GM12878 (cell line): Measurements from ENCODE around the gene RPL22L1. TPM values are rescaled to one million over a fixed set of nuclear protein-coding genes. Genes with fewer than 3 reads are reported as not detected.

Experiments used
- ATAC-seq: fragments of 200-7000 bp; cut with Tn5 transposase; 3 replicates; pipeline ENCODE4 v1.9.1; 2020; ENCODE audit warnings: mild to moderate bottlenecking, moderate library complexity
- BruUV-seq: library from RNA; stranded (reverse); fragments of 400-500 nt; replicated peaks from 2 replicates; lab custom pipeline; 2021; lab: Mats Ljungman, UMichigan
- CTCF ChIA-PET: fragments of 300-600 bp; sonication (Branson Sonifier 250); formaldehyde crosslinking; extraction: SDS; loops from one replicate; lab custom pipeline; 2021; ENCODE audit warnings: inconsistent platforms; lab: Yijun Ruan, JAX
- POLR2A ChIA-PET: fragments of 350-600 bp; formaldehyde crosslinking; extraction: SDS; loops from one replicate; lab custom pipeline; 2021; ENCODE audit warnings: inconsistent platforms; lab: Charles Lee
- RAD21 ChIA-PET: fragments of 300-600 bp; sonication (Branson Sonifier 250); formaldehyde crosslinking; loops from one replicate; lab custom pipeline; 2023; ENCODE audit warnings: antibody characterized with exemption; ENCODE audit not compliant: unreplicated experiment; lab: Charles Lee
- SMC1A ChIA-PET: fragments of 300-600 bp; sonication (Branson Sonifier 250); formaldehyde crosslinking; loops from one replicate; lab custom pipeline; 2023; ENCODE audit not compliant: unreplicated experiment, uncharacterized antibody; lab: Charles Lee
- DNase-seq: peaks from one replicate; pipeline ENCODE4 v3.0.0-alpha.2; 2011; ENCODE audit warnings: low read depth, low spot score
- FAIRE-seq: peaks from 3 replicates; lab custom pipeline; 2011; peaks lifted over from hg19 to GRCh38; lab: Jason Lieb, UNC
- H2AFZ ChIP-seq: 2 replicates; pipeline ENCODE4 v1.6.0; 2011; ENCODE audit warnings: low read depth, low read length, control low read depth; ENCODE audit not compliant: control insufficient read depth
- H3K27ac ChIP-seq: 2 replicates; pipeline ENCODE4 v1.5.1; 2011; ENCODE audit warnings: control low read depth; ENCODE audit not compliant: control insufficient read depth, insufficient read depth
- H3K27me3 ChIP-seq, 2 experiments: replicated peaks in 1 of 2; 2 replicates each; pipeline versions ENCODE4 v1.6.0 to v1.6.1; 2011; ENCODE audit warnings: low read length in 1 of 2; ENCODE audit not compliant: control insufficient read depth in 2 of 2, insufficient read depth in 2 of 2
- H3K36me3 ChIP-seq, 2 experiments: 2 replicates each; pipeline ENCODE4 v1.5.1; 2011; ENCODE audit warnings: low read length in 1 of 2; ENCODE audit not compliant: control insufficient read depth in 2 of 2, insufficient read depth in 2 of 2
- H3K4me1 ChIP-seq: 2 replicates; pipeline ENCODE4 v1.6.1; 2011; ENCODE audit warnings: mild to moderate bottlenecking, low read length, moderate library complexity, mixed read lengths; ENCODE audit not compliant: control insufficient read depth, insufficient read depth
- H3K4me2 ChIP-seq: 2 replicates; pipeline ENCODE4 v1.6.0; 2011; ENCODE audit warnings: control low read depth; ENCODE audit not compliant: control insufficient read depth, insufficient read depth
- H3K4me3 ChIP-seq: fragments of 200-600 bp; sonication (generic); 2 replicates; pipeline ENCODE4 v1.5.1; 2016
- H3K79me2 ChIP-seq: 2 replicates; pipeline ENCODE4 v1.6.0; 2011; ENCODE audit warnings: low read length; ENCODE audit not compliant: control insufficient read depth, insufficient read depth
- H3K9ac ChIP-seq: 2 replicates; pipeline ENCODE4 v1.8.0; 2011; ENCODE audit warnings: low read length, control low read depth, mixed read lengths; ENCODE audit not compliant: control insufficient read depth, insufficient read depth
- H3K9me3 ChIP-seq: replicated peaks from 3 replicates; pipeline ENCODE4 v1.5.1; 2011; ENCODE audit warnings: mild to moderate bottlenecking, low read length; ENCODE audit not compliant: control insufficient read depth, insufficient read depth
- H4K20me1 ChIP-seq: 2 replicates; pipeline ENCODE4 v1.6.0; 2011; ENCODE audit not compliant: control insufficient read depth, insufficient read depth
- ASH2L ChIP-seq: fragments of 300-600, 200-600 bp; sonication (generic); IDR thresholded peaks from 2 replicates; pipeline ENCODE4 v1.6.1; 2017; ENCODE audit warnings: low read depth, mild to moderate bottlenecking, borderline replicate concordance
- BRCA1 ChIP-seq: IDR thresholded peaks from 2 replicates; pipeline ENCODE4 v1.6.1; 2011; ENCODE audit warnings: low read depth, low read length, improper control_type of control experiment
- CBFB ChIP-seq: IDR thresholded peaks from 2 replicates; pipeline ENCODE4 v1.6.1; 2016; ENCODE audit warnings: antibody characterized with exemption, low read depth
- DPF2 ChIP-seq: fragments of 450-650 bp; IDR thresholded peaks from 2 replicates; pipeline ENCODE4 v1.6.1; 2017; ENCODE audit warnings: mild to moderate bottlenecking
- IRF4 ChIP-seq: IDR thresholded peaks from 2 replicates; pipeline ENCODE4 v1.6.1; 2011; ENCODE audit warnings: low read depth, low read length
- SPI1 ChIP-seq: IDR thresholded peaks from 2 replicates; pipeline ENCODE4 v1.6.1; 2011; ENCODE audit warnings: low read depth, mild to moderate bottlenecking, low read length, moderate library complexity, borderline replicate concordance; ENCODE audit not compliant: insufficient read depth
- TARDBP ChIP-seq: IDR thresholded peaks from 2 replicates; pipeline ENCODE4 v1.6.1; 2016; ENCODE audit warnings: borderline replicate concordance
- YBX1 ChIP-seq: fragments of 450-650 bp; IDR thresholded peaks from 2 replicates; pipeline ENCODE4 v1.6.1; 2016; ENCODE audit warnings: antibody characterized with exemption
- WGBS: methylation state at CpG from one replicate; pipeline ENCODE4 v1.1.6; 2016; ENCODE audit warnings: low lambda C conversion rate; ENCODE audit not compliant: insufficient replicate concordance, insufficient coverage; ENCODE audit errors: missing lambda C conversion rate; 5-methylcytosine and 5-hydroxymethylcytosine counted together
- in situ Hi-C: fragments of 300-500 bp; cut with MboI; formaldehyde crosslinking; loops from 9 replicates; pipeline ENCODE4 v1.14.3; 2018; ENCODE audit warnings: mixed read lengths
- intact Hi-C: fragments of 100-400 bp; cut with micrococcal nuclease; formaldehyde crosslinking; loops from one replicate; pipeline ENCODE4 v1.14.2; 2022; ENCODE audit not compliant: unreplicated experiment
- polyA plus RNA-seq, 11 experiments: library from polyadenylated mRNA; depleted of rRNA in 4 of 11; unstranded in 6 of 11; stranded (reverse) in 5 of 11; fragments of >200 nt; fragmentation: Nextera tagmentation in 4 of 11; fragmentation: Illumina TruSeq in 1 of 11; extraction: Ambion mirVana in 4 of 11; extraction: Trizol in 1 of 11; gene quantifications; 1 replicate in 1 of 11; 2 replicates in 10 of 11; pipeline versions ENCODE4 v1.2.1 to v1.2.3, GENCODE V29; 2011 to 2016; ENCODE audit warnings: inconsistent platforms in 2 of 11, missing spikeins in 2 of 11, low read depth in 1 of 11
- total RNA-seq, 4 experiments: library from RNA; depleted of rRNA in 3 of 4; stranded (reverse); fragments of >200 nt in 3 of 4; fragmentation: Illumina TruSeq in 1 of 4; extraction: Trizol in 1 of 4; gene quantifications; 2 replicates each; pipeline versions ENCODE4 v1.2.1 to v1.2.3, GENCODE V29; 2013 to 2021
- TF ChIP-seq, protein P1 (sequence below): fragments of 450-650 bp; conservative IDR thresholded peaks from 2 replicates; pipeline ENCODE4 v1.6.1; 2017; ENCODE audit warnings: mild to moderate bottlenecking, moderate library complexity
- TF ChIP-seq, protein P2 (sequence below): fragments of 450-650 bp; IDR thresholded peaks from 2 replicates; pipeline ENCODE4 v1.6.1; 2016; ENCODE audit warnings: mild to moderate bottlenecking

RPL22L1 gene
- total and polyA plus RNA-seq, 10 of the 15 experiments (the other 5 are each of a cell fraction or from before 2014, with no cell fraction given): 203 to 803 (median 422) TPM

DNA sequence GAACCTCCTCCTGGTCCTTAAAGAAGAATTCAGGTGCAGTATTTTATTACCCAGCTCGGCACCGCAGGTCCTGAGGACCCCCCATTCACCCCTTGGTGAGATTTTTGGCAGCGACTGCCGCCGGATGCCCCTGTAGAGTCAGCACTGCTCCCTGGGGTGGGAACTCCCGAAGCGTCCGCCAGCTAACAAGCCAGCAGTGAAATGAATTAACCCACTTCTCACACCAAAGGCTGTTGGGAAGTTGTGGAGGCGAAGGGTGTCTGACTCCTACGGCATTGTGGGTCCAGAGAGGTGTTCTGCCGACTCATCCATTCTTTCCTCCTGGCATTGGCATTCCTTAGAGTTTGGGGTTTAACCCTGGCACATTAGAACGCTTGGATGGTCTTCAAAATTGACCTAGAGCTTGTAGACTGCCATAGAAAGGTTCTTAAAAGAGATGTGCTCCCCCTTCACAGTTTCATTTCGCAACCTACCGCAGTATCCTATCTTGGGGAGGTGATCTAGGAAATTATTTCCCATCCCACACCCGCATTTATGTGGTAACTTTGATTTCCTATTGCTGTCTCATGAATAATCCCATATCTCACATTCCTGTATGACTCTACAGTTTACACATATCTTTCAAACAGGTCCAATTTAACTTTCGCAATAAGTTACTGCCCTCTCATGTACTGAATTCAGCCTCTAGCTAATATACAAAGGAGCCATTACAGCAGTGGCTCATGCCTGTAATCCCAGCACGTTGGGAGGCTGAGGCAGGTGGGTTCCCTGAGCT lies 39.3 kb upstream of the RPL22L1 start:
- in situ Hi-C loops: no loop called here
- no peak overlapping the region for H3K4me3 ChIP-seq

More for the DNA sequence above, 39.3 kb upstream of the RPL22L1 start:
- TF ChIP-seq IRF4 (no peak), ASH2L (no peak), TARDBP (no peak), SPI1 (no peak), CBFB (no peak), DPF2 (no peak), YBX1 (no peak), BRCA1 (no peak)
- TF ChIP-seq, protein P1, sequence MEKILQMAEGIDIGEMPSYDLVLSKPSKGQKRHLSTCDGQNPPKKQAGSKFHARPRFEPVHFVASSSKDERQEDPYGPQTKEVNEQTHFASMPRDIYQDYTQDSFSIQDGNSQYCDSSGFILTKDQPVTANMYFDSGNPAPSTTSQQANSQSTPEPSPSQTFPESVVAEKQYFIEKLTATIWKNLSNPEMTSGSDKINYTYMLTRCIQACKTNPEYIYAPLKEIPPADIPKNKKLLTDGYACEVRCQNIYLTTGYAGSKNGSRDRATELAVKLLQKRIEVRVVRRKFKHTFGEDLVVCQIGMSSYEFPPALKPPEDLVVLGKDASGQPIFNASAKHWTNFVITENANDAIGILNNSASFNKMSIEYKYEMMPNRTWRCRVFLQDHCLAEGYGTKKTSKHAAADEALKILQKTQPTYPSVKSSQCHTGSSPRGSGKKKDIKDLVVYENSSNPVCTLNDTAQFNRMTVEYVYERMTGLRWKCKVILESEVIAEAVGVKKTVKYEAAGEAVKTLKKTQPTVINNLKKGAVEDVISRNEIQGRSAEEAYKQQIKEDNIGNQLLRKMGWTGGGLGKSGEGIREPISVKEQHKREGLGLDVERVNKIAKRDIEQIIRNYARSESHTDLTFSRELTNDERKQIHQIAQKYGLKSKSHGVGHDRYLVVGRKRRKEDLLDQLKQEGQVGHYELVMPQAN: no peak
- TF ChIP-seq, protein P2, sequence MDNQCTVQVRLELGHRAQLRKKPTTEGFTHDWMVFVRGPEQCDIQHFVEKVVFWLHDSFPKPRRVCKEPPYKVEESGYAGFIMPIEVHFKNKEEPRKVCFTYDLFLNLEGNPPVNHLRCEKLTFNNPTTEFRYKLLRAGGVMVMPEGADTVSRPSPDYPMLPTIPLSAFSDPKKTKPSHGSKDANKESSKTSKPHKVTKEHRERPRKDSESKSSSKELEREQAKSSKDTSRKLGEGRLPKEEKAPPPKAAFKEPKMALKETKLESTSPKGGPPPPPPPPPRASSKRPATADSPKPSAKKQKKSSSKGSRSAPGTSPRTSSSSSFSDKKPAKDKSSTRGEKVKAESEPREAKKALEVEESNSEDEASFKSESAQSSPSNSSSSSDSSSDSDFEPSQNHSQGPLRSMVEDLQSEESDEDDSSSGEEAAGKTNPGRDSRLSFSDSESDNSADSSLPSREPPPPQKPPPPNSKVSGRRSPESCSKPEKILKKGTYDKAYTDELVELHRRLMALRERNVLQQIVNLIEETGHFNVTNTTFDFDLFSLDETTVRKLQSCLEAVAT: no peak
- Histone ChIP-seq H3K36me3 (no peaks in the 10 kb centered on the region), H4K20me1 (no peaks in the 10 kb centered on the region), H3K9me3 (peaks cover 8% of the 10 kb centered on the region), H3K79me2 (no peaks in the 10 kb centered on the region), H2AFZ (peak overlapping the region; percentile 66; the same call in 1 of the 2 replicates), H3K27me3 (0 out of 4 replicates have a peak, but pooled peaks cover 0 to 3% of the 10 kb centered on the region in 2 experiments), H3K4me1 (no peaks in the 10 kb centered on the region; the same call in 1 of the 2 replicates), H3K9ac (no peak overlapping the region), H3K4me2 (no peak overlapping the region; the same call in 1 of the 2 replicates), H3K27ac (no peak overlapping the region)
- FAIRE-seq: no peak
- intact Hi-C loops: loop anchor here (5.0 kb wide), 1 partner anchor 37 kb away; the partner anchor contains the start of gene RPL22L1
- DNase-seq: no peak
- ChIA-PET SMC1A (no interaction called here), CTCF (no interaction called here), RAD21 (no interaction called here), POLR2A (no interaction called here)
- no TSS peak for BruUV-seq
- 88% methylated on average over 17 of the region's 17 CpGs for WGBS
- ATAC-seq: no peak
